ENCODE data around the gene TMEM117. TPM values are rescaled to one million over a fixed set of nuclear protein-coding genes. Genes with fewer than 3 reads are reported as not detected.

TMEM117 gene
- total RNA-seq, 1 donor from 2014 or later: 12.4 TPM

DNA sequence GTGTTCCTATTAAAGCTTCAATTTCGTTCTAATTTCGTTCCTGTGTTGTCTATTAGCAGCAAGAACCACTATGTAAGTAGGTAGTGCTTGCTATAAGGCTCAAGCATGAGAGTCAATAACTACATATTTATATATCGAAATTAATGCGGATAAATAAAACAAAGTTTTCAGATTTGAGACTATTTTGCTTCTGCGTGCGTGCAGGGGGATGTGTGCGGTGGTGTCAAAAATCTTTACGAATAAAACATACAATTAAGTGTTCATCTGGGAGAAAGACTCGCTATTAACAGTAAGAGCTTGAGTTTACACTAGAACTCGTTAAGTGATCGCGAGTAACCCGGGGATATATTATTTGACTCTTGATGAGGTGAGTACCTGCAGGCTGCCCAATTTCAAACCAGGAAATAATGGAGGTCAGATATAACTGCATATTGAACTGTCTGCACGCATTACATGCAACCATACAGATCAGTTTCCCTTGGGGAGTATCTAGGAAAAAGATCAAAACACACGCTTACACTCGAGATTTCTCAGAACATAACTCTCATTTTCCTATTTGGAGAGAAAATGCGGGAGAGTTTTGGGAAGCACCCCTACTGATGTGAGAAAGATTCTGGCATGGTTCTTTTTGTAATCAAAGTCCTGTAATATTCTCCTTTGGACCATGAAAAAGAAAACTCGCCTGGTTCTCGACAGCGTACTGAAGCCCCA, 30.6 kb upstream of the TMEM117 start:
- H3K4me3 ChIP-seq (ENCODE audit: low read depth, low read length): peak overlapping the region; percentile 89
- no peak for DNase-seq (ENCODE audit: low read depth)
- H3K27me3 ChIP-seq (ENCODE audit: control insufficient read depth, insufficient read depth, low read length): no peaks in the 10 kb centered on the region
- TF ChIP-seq, protein P1, sequence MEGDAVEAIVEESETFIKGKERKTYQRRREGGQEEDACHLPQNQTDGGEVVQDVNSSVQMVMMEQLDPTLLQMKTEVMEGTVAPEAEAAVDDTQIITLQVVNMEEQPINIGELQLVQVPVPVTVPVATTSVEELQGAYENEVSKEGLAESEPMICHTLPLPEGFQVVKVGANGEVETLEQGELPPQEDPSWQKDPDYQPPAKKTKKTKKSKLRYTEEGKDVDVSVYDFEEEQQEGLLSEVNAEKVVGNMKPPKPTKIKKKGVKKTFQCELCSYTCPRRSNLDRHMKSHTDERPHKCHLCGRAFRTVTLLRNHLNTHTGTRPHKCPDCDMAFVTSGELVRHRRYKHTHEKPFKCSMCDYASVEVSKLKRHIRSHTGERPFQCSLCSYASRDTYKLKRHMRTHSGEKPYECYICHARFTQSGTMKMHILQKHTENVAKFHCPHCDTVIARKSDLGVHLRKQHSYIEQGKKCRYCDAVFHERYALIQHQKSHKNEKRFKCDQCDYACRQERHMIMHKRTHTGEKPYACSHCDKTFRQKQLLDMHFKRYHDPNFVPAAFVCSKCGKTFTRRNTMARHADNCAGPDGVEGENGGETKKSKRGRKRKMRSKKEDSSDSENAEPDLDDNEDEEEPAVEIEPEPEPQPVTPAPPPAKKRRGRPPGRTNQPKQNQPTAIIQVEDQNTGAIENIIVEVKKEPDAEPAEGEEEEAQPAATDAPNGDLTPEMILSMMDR (IDR thresholded peaks at IDR 0.05; ENCODE audit: insufficient read depth, low read length, poor library complexity, severe bottlenecking): no peak
- no peaks in the 10 kb centered on the region for H3K36me3 ChIP-seq (ENCODE audit: control insufficient read depth, insufficient read depth, low read length)

DNA sequence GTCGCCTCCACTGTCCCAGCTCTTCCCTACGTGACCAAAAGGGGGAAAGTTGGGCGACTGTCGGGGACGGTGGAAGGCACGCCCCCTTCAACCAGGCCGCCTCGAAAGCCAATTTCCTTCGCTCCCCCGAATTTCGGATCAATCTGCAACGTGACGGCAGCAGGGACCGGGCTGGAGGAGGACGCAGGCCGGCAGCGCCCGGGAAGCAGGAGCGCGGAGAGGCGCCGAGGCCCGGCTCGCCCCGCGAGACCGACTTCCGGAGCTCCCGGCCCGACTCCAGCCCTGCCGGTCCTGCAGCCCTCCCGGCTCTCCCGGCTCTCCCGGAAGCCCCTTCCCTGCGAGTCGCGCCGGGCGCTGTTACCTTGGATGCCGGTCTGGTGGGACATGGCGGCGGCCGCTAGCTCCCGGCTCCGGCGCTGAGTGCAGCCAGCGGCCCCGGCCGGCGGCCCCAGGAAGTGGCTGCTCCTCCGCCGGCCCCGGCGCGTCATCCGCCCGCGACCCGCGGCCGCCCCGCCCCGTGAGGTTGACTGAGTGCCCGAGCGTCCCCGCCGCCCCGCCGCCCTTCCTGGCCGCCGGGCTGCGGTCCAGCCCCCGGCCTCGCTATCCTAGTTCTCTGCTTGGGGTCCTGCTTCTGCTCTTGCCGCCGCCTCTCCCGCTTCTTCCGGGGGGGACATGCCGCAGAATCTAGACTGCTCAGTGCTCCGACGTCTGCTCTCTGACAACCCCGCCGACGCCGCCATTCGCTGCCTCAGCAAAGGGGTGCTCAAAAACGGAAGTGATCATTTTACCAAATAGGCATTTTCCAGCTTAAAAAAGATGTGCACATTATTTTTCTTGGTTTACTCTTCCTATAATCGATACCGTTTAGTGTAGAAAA, 29.8 kb upstream of the TMEM117 start, which contains the start of gene TWF1:
TSS of gene TWF1 (minus strand) at position 458 of the 877 bp plus-strand sequence. CDS start at position 386, 72 bp downstream.
- TF ChIP-seq, protein P1 (IDR thresholded peaks at IDR 0.05; ENCODE audit: insufficient read depth, low read length, poor library complexity, severe bottlenecking): peak; percentile 38
- no peak for DNase-seq (ENCODE audit: low read depth)
- Histone ChIP-seq H3K4me3 (ENCODE audit: low read depth, low read length) (peak within 1 kb of the TSS; percentile 89), H3K36me3 (ENCODE audit: control insufficient read depth, insufficient read depth, low read length) (no peaks in the 10 kb centered on the region), H3K27me3 (ENCODE audit: control insufficient read depth, insufficient read depth, low read length) (no peaks in the 10 kb centered on the region)

DNA sequence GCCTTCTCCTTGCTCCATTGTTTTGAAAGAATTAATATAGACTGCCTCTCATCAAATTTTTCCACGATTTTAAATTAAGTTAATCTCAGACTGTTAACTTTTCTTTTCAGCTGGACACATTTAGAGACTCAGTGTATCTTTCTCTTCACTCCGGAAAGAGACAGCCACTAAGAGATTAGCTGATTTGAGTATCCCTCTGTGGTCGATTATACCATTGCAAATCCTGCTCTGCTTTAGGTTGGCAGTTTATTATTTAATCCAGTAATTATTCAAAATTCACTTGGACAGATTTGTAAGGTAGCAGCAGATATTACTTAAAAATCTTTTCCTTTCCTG, 29.2 kb upstream of the TMEM117 start:
- no peak for DNase-seq (ENCODE audit: low read depth)
- TF ChIP-seq, protein P1 (IDR thresholded peaks at IDR 0.05; ENCODE audit: insufficient read depth, low read length, poor library complexity, severe bottlenecking): no peak
- no peaks in the 10 kb centered on the region for H3K36me3 ChIP-seq (ENCODE audit: control insufficient read depth, insufficient read depth, low read length)
- peak overlapping the region; percentile 89 for H3K4me3 ChIP-seq (ENCODE audit: low read depth, low read length)
- H3K27me3 ChIP-seq (ENCODE audit: control insufficient read depth, insufficient read depth, low read length): no peaks in the 10 kb centered on the region

DNA sequence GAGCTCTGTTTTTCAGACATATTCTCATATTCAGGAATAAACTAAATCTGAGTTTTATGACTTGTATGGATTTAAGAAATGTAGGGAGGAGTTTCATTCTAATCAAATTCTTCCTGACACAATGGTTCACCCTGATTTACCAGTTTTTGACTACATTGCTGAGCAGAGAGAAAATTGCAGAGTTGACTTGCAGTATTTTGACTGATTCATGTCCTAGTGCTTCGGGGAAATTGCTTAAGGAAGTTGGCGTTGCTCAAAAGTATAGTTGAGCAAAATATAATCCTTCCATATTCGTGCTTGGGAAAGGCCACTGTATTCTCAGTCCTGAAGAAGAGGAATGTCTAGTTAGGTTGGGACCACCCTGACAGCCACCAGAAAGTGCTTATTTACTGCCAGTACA, 28.5 kb upstream of the TMEM117 start:
- TF ChIP-seq, protein P1 (IDR thresholded peaks at IDR 0.05; ENCODE audit: insufficient read depth, low read length, poor library complexity, severe bottlenecking): no peak
- no peaks in the 10 kb centered on the region for H3K27me3 ChIP-seq (ENCODE audit: control insufficient read depth, insufficient read depth, low read length)
- H3K36me3 ChIP-seq (ENCODE audit: control insufficient read depth, insufficient read depth, low read length): no peaks in the 10 kb centered on the region
- no peak for DNase-seq (ENCODE audit: low read depth)
- no peak overlapping the region for H3K4me3 ChIP-seq (ENCODE audit: low read depth, low read length)

DNA sequence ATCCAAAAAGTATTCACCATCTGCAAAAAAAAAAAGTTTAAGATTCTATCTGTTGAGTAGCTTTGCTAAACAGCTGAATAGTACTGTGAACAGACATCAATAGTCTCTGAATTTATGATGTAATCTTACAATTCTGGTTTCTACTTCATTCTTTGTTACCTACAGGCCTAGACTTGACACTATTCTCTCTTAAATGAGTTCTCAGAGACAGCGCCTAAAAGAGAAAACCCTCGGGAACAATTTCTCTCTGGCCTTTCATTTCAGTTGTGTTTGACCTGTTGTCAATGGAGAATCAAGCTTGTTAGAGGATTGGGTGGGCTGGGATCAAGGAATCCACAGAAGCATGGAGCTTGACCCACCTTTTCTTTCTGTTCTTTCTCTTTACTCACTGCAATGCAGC, 23.8 kb upstream of the TMEM117 start:
- no peak overlapping the region for H3K4me3 ChIP-seq (ENCODE audit: low read depth, low read length)
- no peaks in the 10 kb centered on the region for H3K36me3 ChIP-seq (ENCODE audit: control insufficient read depth, insufficient read depth, low read length)
- no peak for DNase-seq (ENCODE audit: low read depth)
- TF ChIP-seq, protein P1 (IDR thresholded peaks at IDR 0.05; ENCODE audit: insufficient read depth, low read length, poor library complexity, severe bottlenecking): no peak
- no peaks in the 10 kb centered on the region for H3K27me3 ChIP-seq (ENCODE audit: control insufficient read depth, insufficient read depth, low read length)

Measured in kidney epithelial cell (primary cell).